Measurements from ENCODE around the gene ASIC4. TPM values are rescaled to one million over a fixed set of nuclear protein-coding genes. Genes with fewer than 3 reads are reported as not detected.

Gene ASIC4
- polyA plus RNA-seq, 1 donor (not counting 4 experiments of a cell fraction or from before 2014, with no cell fraction given), result not detected

- FAIRE-seq, result no peak
- Histone ChIP-seq H3K9me3 (ENCODE audit: control insufficient read depth, low read depth, low read length) (no peaks in the 10 kb centered on the region), H3K4me2 (ENCODE audit: control insufficient read depth, extremely low read depth, insufficient read depth, low read depth, low read length) (peak overlapping the region; percentile 32), H4K20me1 (ENCODE audit: control insufficient read depth, extremely low read depth, insufficient read depth, low read length) (peaks cover 4% of the 10 kb centered on the region), H3K36me3 (ENCODE audit: control insufficient read depth in 2 of 2, extremely low read depth in 1 of 2, insufficient read depth in 2 of 2, low read length in 2 of 2) (peaks cover 0 to 7% of the 10 kb centered on the region in 2 experiments), H3K9me1 (ENCODE audit: control insufficient read depth, extremely low read depth, insufficient read depth, low read length) (no peaks in the 10 kb centered on the region), H3K4me1 (ENCODE audit: control insufficient read depth, extremely low read depth, insufficient read depth, low read length) (no peaks in the 10 kb centered on the region), H3K27me3 (ENCODE audit: control insufficient read depth, extremely low read depth, insufficient read depth, low read length) (peaks cover 55% of the 10 kb centered on the region), H3K27ac (ENCODE audit: control insufficient read depth, insufficient read depth, low read length) (no peak overlapping the region), H2AFZ (ENCODE audit: control insufficient read depth, low read length) (no peak overlapping the region), H3K4me3 (ENCODE audit: control insufficient read depth in 2 of 3, extremely low read depth in 1 of 3, insufficient read depth in 2 of 3, low read depth in 1 of 3, low read length in 3 of 3) (no peak overlapping the region), H3K79me2 (ENCODE audit: control insufficient read depth, insufficient read depth, low read length) (no peaks in the 10 kb centered on the region), H3K9ac (ENCODE audit: control insufficient read depth, extremely low read depth, insufficient read depth, low read length) (no peak overlapping the region)
- dilution Hi-C loops (cut with MboI; ENCODE audit: extremely low pct_ligation_motif_present, low sequenced_read_pairs), result no loop called here
- TF ChIP-seq EZH2 (IDR thresholded peaks at IDR 0.05; ENCODE audit: low read length), result peak; percentile 89
- TF ChIP-seq CTCF (optimal IDR thresholded peaks at IDR 0.05 in 1 of 3, IDR thresholded peaks at IDR 0.05 in 1 of 3, conservative IDR thresholded peaks at IDR 0.05 in 1 of 3; ENCODE audit: extremely low read depth in 1 of 3, insufficient read depth in 2 of 3, low read length in 3 of 3), result peak; percentile 77 to 94 (median 92)
- no peak for DNase-seq (ENCODE audit: low read depth, low spot score)
Observed at GRCh38 chr2:219509780-219510511, 4.3 kb upstream of the ASIC4 start.

- Histone ChIP-seq H3K79me2 (ENCODE audit: control insufficient read depth, insufficient read depth, low read length) (no peaks in the 10 kb centered on the region), H3K27ac (ENCODE audit: control insufficient read depth, insufficient read depth, low read length) (no peak overlapping the region), H3K27me3 (ENCODE audit: control insufficient read depth, extremely low read depth, insufficient read depth, low read length) (peaks cover 61% of the 10 kb centered on the region), H3K36me3 (ENCODE audit: control insufficient read depth in 2 of 2, extremely low read depth in 1 of 2, insufficient read depth in 2 of 2, low read length in 2 of 2) (peaks cover 0 to 5% of the 10 kb centered on the region in 2 experiments), H4K20me1 (ENCODE audit: control insufficient read depth, extremely low read depth, insufficient read depth, low read length) (peaks cover 4% of the 10 kb centered on the region), H3K9ac (ENCODE audit: control insufficient read depth, extremely low read depth, insufficient read depth, low read length) (no peak overlapping the region), H3K4me3 (ENCODE audit: control insufficient read depth in 2 of 3, extremely low read depth in 1 of 3, insufficient read depth in 2 of 3, low read depth in 1 of 3, low read length in 3 of 3) (no peak overlapping the region), H2AFZ (ENCODE audit: control insufficient read depth, low read length) (no peak overlapping the region), H3K9me3 (ENCODE audit: control insufficient read depth, low read depth, low read length) (no peaks in the 10 kb centered on the region), H3K4me1 (ENCODE audit: control insufficient read depth, extremely low read depth, insufficient read depth, low read length) (no peaks in the 10 kb centered on the region), H3K4me2 (ENCODE audit: control insufficient read depth, extremely low read depth, insufficient read depth, low read depth, low read length) (no peak overlapping the region), H3K9me1 (ENCODE audit: control insufficient read depth, extremely low read depth, insufficient read depth, low read length) (no peaks in the 10 kb centered on the region)
- no peak for FAIRE-seq
- no peak for DNase-seq (ENCODE audit: low read depth, low spot score)
- dilution Hi-C loops (cut with MboI; ENCODE audit: extremely low pct_ligation_motif_present, low sequenced_read_pairs), result no loop called here
- TF ChIP-seq EZH2 (IDR thresholded peaks at IDR 0.05; ENCODE audit: low read length) (peak; percentile 78), CTCF (optimal IDR thresholded peaks at IDR 0.05 in 1 of 3, IDR thresholded peaks at IDR 0.05 in 1 of 3, conservative IDR thresholded peaks at IDR 0.05 in 1 of 3; ENCODE audit: extremely low read depth in 1 of 3, insufficient read depth in 2 of 3, low read length in 3 of 3) (no peak)
Observed at GRCh38 chr2:219510512-219511135, 3.7 kb upstream of the ASIC4 start.
